Transverse colon (tissue), 4 donors: Measurements from ENCODE around the gene MRPS10. TPM values are rescaled to one million over a fixed set of nuclear protein-coding genes. Genes with fewer than 3 reads are reported as not detected.

Experiments
- DNase-seq: peaks from one replicate; pipeline ENCODE4 v3.0.0-alpha.2; 2019
- H3K27ac ChIP-seq, 4 donors: fragments of 200-600 bp; sonication (generic); 2 replicates each; pipeline ENCODE4 v1.5.1; 2016 to 2018; ENCODE audit warnings: inconsistent platforms in 4 of 4
- H3K27me3 ChIP-seq: fragments of 200-600 bp; sonication (generic); 2 replicates; pipeline ENCODE4 v1.5.1; 2017; ENCODE audit warnings: inconsistent platforms
- H3K36me3 ChIP-seq, 4 donors: fragments of 200-600 bp; sonication (generic); 2 replicates each; pipeline ENCODE4 v1.5.1; 2017 to 2019; ENCODE audit warnings: inconsistent platforms in 4 of 4
- H3K4me1 ChIP-seq, 4 donors: fragments of 200-600 bp; sonication (generic); 2 replicates each; pipeline ENCODE4 v1.5.1; 2017 to 2020; ENCODE audit warnings: inconsistent platforms in 4 of 4
- H3K4me3 ChIP-seq, 4 donors: fragments of 200-600 bp; sonication (generic); 1 replicate in 1 of 4; 2 replicates in 3 of 4; pipeline versions ENCODE4 v1.5.1 to v1.6.1; 2017 to 2019; ENCODE audit warnings: inconsistent platforms in 4 of 4
- H3K9me3 ChIP-seq, 2 donors: fragments of 200-600 bp; sonication (generic); 2 replicates each; pipeline ENCODE4 v1.5.1; 2017 to 2019; ENCODE audit warnings: inconsistent platforms in 2 of 2
- EP300 ChIP-seq: sonication (generic); formaldehyde crosslinking; IDR thresholded peaks from one replicate; pipeline ENCODE4 v1.6.1; 2017; ENCODE audit warnings: antibody characterized with exemption, low read depth
- POLR2A ChIP-seq: fragments of 450-650 bp; IDR thresholded peaks from one replicate; pipeline ENCODE4 v1.6.1; 2016; ENCODE audit warnings: antibody characterized with exemption, mild to moderate bottlenecking, moderate library complexity
- POLR2AphosphoS5 ChIP-seq, 3 donors: sonication (generic); formaldehyde crosslinking; IDR thresholded peaks; one replicate each; pipeline ENCODE4 v1.6.1; 2016; ENCODE audit warnings: antibody characterized with exemption in 3 of 3
- WGBS, 2 donors: methylation state at CpG; one replicate each; pipeline ENCODE4 v1.1.5; 2018; ENCODE audit warnings: low coverage in 1 of 2; 5-methylcytosine and 5-hydroxymethylcytosine counted together
- in situ Hi-C, 4 donors: fragments of 200-750 bp; cut with MboI; loops; one replicate each; pipeline versions ENCODE4 v1.15.0 to v1.15.1; 2017; ENCODE audit warnings: low sequenced_read_pairs in 3 of 4, low pct_ligation_motif_present in 1 of 4, low pct_unique_long_range_greater_than_20kb in 1 of 4
- intact Hi-C: fragments of 100-400 bp; cut with DNase I; formaldehyde crosslinking; loops from one replicate; pipeline ENCODE4 v1.15.1; 2023; ENCODE audit warnings: low total_unique reads
- total RNA-seq, 4 donors: library from RNA; depleted of rRNA; stranded (reverse); fragments of >200 nt; gene quantifications; one replicate each; pipeline ENCODE4 v1.1.0, GENCODE V29; 2016
- TF ChIP-seq, protein P1 (sequence below), 5 experiments: fragments of 200-600 bp in 3 of 5; fragments of 450-650 bp in 2 of 5; sonication (generic) in 3 of 5; IDR thresholded peaks; 1 replicate in 2 of 5; 2 replicates in 3 of 5; pipeline ENCODE4 v1.5.1; 2016 to 2017; ENCODE audit warnings: antibody characterized with exemption in 5 of 5, inconsistent platforms in 3 of 5, mild to moderate bottlenecking in 2 of 5, moderate library complexity in 1 of 5

Gene MRPS10
- total RNA-seq, 4 donors from 2014 or later = 23.6 to 75.4 (median 24.6) TPM

DNA sequence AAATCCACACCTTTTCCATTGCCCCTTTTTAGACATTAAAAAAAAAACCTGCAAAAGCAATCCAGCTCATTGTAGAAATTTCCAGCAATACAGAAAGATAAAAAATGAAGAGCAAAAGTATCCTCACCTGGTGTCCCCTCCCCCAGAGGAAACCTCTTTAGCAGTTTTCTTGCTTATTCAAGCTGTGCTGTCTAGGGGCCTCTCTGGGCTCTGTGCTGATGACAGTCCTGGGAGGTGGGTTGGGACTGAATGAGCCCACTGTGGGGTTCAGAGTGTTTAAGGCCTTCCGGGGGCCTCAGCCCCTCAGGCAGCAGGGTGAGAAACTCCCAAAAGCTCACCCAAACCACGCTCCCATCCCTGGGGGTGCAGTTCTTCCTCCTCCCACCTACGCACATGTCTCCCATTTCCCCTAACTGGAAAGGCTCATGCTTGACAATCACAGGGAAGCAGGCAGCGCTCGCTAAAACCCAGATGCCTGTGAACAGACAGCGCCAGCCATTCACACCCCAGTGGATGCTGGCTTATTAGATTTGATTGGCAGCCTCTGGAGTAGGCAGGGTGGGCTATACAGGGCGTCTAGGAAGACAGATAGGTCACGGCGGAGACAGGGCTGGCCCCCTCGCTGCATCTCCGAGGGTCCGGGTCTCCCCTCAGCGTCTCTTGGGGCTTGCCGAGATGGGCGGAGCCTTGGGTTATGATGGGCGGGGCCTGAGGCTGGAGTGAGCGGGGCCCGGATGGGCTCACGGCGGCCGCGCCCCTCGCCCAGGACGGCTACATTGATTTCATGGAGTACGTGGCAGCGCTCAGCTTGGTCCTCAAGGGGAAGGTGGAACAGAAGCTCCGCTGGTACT is 39.9 kb downstream of the MRPS10 start:
- Histone ChIP-seq H3K9me3 (no peaks in the 10 kb centered on the region), H3K4me3 (no peak overlapping the region), H3K4me1 (no peaks in the 10 kb centered on the region), H3K27ac (no peak overlapping the region), H3K27me3 (no peaks in the 10 kb centered on the region), H3K36me3 (no peaks in the 10 kb centered on the region)
- in situ Hi-C loops (no loop called here), intact Hi-C loops (no loop called here)
- 56% methylated on average over 27 of the region's 27 CpGs; no CpG with 5 or more reads in 1 of the 2 donors for WGBS, 2 donors
- TF ChIP-seq POLR2A (no peak), EP300 (no peak), POLR2AphosphoS5 (IDR thresholded peaks at IDR 0.05) (no peak)
- TF ChIP-seq, protein P1, sequence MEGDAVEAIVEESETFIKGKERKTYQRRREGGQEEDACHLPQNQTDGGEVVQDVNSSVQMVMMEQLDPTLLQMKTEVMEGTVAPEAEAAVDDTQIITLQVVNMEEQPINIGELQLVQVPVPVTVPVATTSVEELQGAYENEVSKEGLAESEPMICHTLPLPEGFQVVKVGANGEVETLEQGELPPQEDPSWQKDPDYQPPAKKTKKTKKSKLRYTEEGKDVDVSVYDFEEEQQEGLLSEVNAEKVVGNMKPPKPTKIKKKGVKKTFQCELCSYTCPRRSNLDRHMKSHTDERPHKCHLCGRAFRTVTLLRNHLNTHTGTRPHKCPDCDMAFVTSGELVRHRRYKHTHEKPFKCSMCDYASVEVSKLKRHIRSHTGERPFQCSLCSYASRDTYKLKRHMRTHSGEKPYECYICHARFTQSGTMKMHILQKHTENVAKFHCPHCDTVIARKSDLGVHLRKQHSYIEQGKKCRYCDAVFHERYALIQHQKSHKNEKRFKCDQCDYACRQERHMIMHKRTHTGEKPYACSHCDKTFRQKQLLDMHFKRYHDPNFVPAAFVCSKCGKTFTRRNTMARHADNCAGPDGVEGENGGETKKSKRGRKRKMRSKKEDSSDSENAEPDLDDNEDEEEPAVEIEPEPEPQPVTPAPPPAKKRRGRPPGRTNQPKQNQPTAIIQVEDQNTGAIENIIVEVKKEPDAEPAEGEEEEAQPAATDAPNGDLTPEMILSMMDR (IDR thresholded peaks at IDR 0.05) = no peak
- no peak for DNase-seq

DNA sequence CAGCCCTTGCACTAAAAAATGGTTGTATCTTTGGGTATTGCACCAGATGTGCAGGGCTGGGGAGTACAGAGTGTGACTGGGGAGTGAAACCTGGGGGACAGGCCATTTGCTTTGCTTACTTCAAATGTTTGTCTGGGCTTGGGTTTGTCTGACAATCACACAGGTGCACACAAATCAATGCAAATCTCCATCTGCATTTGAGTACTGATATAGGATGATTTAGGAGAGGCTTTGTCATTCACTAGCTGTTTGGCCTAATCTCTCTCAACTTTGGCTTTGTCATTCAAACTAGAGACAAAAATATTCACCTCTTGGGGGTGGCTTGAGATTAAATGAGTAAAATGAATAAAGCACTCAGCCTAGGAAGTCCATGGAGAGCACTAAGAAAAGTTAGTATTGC is 40.7 kb downstream of the MRPS10 start:
- in situ Hi-C loops (no loop called here), intact Hi-C loops (no loop called here)
- TF ChIP-seq POLR2AphosphoS5 (IDR thresholded peaks at IDR 0.05) = no peak
- TF ChIP-seq EP300 = no peak
- no peak for TF ChIP-seq POLR2A
- TF ChIP-seq, protein P1 (IDR thresholded peaks at IDR 0.05) = no peak
- no peak for DNase-seq
- Histone ChIP-seq H3K9me3 (no peaks in the 10 kb centered on the region), H3K4me1 (no peaks in the 10 kb centered on the region), H3K27me3 (no peaks in the 10 kb centered on the region), H3K4me3 (no peak overlapping the region), H3K36me3 (no peaks in the 10 kb centered on the region), H3K27ac (no peak overlapping the region)

DNA sequence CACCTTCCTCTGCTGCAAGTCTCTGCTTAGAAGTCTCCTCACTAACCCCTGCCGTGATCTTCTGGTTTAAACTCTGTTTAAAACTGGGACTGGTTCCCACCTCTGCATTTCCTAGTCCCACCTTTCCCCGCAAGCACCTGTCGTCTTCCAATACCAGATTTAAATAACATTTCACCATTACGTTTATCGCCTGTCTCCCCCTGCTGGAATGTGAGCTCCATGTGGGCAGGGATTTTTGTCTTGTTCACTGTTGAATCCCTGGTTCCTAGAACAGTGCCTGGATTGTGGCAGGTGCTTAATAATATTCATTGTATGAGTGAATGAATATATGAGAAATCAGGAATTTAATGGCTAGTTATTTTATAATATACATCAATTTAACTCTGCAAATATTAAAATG is 41.8 kb downstream of the MRPS10 start:
- Histone ChIP-seq H3K36me3 (no peaks in the 10 kb centered on the region), H3K27ac (no peak overlapping the region), H3K27me3 (no peaks in the 10 kb centered on the region), H3K9me3 (no peaks in the 10 kb centered on the region), H3K4me1 (no peaks in the 10 kb centered on the region), H3K4me3 (no peak overlapping the region)
- in situ Hi-C loops (no loop called here), intact Hi-C loops (no loop called here)
- no peak for DNase-seq
- TF ChIP-seq, protein P1 (IDR thresholded peaks at IDR 0.05) = no peak
- no peak for TF ChIP-seq POLR2A
- TF ChIP-seq POLR2AphosphoS5 (IDR thresholded peaks at IDR 0.05) = no peak
- no peak for TF ChIP-seq EP300
- WGBS, 2 donors = 78 to 80% methylated on average over 3 to 5 of the region's 5 CpGs

DNA sequence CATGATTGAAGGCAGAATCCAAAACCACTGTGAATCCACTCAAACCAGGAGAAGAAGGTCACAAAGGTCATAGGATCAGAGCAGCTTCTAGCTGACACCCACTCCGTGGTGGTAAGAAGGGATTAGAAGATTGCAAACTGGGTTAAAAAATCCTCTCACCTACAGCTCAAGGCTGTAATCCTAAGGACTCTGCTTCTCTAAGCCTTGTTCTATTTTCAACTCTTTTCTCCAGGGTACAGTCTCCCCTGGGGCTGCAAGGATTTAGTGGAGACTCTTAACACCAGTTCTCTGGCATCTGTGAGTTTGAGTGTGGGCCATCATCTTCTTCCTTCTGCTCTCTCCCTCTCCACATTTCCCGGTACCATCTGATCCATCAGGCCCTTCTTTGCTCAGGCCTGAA is 44.6 kb downstream of the MRPS10 start, which contains the start of gene GUCA1A:
GUCA1A (plus strand) TSS at position 264 of the 400 bp plus-strand sequence. CDS start 250 bp downstream, outside the sequence.
- in situ Hi-C loops = no loop called here
- WGBS, 2 donors = 88% methylated on average over 2 of the region's 2 CpGs; no CpG with 5 or more reads in 1 of the 2 donors
- TF ChIP-seq POLR2AphosphoS5 (IDR thresholded peaks at IDR 0.05) = no peak
- TF ChIP-seq, protein P1 (IDR thresholded peaks at IDR 0.05) = no peak
- TF ChIP-seq POLR2A = no peak
- no peak for TF ChIP-seq EP300
- Histone ChIP-seq H3K27me3 (no peaks in the 10 kb centered on the region), H3K27ac (no peak within 1 kb of the TSS), H3K4me3 (no peak within 1 kb of the TSS), H3K36me3 (no peaks in the 10 kb centered on the region), H3K4me1 (no peaks in the 10 kb centered on the region), H3K9me3 (no peaks in the 10 kb centered on the region)
- no peak for DNase-seq
- intact Hi-C loops = no loop called here
